ENCODE measurements around the gene MRTFA.

MRTFA gene

GRCh38 chr22:40410731-40411505, 225.6 kb downstream of the MRTFA start:
- Histone ChIP-seq H3K4me1 (ENCODE audit: control insufficient read depth, insufficient read depth, low read length, poor library complexity, severe bottlenecking) (peaks cover 7% of the 10 kb centered on the region), H3K27ac (ENCODE audit: insufficient read depth, low read length, poor library complexity, severe bottlenecking) (no peak overlapping the region), H3K9me3 (ENCODE audit: control insufficient read depth, low read length) (no peaks in the 10 kb centered on the region), H3K4me3 (ENCODE audit: insufficient read depth, low read depth, low read length, poor library complexity, severe bottlenecking) (no peak overlapping the region), H3K36me3 (ENCODE audit: control insufficient read depth, insufficient read depth, low read length) (peaks cover 65% of the 10 kb centered on the region), H3K27me3 (replicated peaks; ENCODE audit: control insufficient read depth, insufficient read depth, low read length, poor library complexity, severe bottlenecking) (no peaks in the 10 kb centered on the region)
- DNase-seq: no peak

DNA sequence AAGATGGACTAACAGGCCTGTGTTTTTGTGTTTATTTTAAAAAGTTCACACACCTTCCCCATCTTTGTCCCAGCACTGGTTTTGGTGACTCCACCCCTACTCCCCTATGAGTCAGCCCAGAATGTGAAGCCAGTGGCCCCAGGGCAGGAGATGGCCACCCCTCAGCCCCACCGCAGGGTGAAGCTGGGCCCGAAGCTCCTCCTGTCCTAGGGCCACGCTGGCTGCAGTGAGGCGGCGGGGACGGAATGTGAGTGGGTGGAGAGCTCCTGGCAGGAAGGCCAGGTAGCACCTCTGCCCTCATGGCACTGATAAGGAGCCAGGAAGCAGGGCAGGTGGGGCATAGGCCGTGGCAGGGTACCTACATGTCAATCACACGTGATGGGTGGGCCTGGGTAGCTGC, 226.2 kb downstream of the MRTFA start:
- no peak for DNase-seq
- Histone ChIP-seq H3K4me3 (ENCODE audit: insufficient read depth, low read depth, low read length, poor library complexity, severe bottlenecking) (no peak overlapping the region), H3K27ac (ENCODE audit: insufficient read depth, low read length, poor library complexity, severe bottlenecking) (no peak overlapping the region), H3K9me3 (ENCODE audit: control insufficient read depth, low read length) (no peaks in the 10 kb centered on the region), H3K27me3 (replicated peaks; ENCODE audit: control insufficient read depth, insufficient read depth, low read length, poor library complexity, severe bottlenecking) (no peaks in the 10 kb centered on the region), H3K4me1 (ENCODE audit: control insufficient read depth, insufficient read depth, low read length, poor library complexity, severe bottlenecking) (peaks cover under 1% of the 10 kb centered on the region), H3K36me3 (ENCODE audit: control insufficient read depth, insufficient read depth, low read length) (peaks cover 72% of the 10 kb centered on the region)

DNA sequence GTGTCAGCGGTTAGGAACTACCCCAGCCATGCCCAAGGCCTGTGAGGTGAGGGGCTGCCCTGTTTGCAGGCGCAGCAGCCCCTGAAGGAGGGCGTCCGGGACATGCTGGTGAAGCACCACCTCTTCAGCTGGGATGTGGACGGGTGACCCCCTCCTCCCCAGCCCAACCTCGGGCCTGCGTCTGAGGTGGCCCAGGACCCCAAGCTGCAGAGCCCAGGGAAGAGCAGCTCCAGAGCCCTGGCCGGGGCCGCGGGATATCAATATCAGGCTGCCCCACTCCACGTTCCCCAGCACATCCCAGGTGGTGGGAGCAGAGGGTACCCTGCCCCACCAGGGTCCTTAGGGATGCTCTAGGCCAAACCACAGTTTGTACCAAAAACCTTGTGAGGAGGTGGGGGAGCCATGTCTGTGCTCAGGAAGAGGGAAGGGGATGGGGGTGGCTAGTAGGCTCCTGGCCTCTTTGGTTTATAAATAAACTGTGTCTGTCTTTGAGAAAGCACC, 226.9 kb downstream of the MRTFA start:
- no peak overlapping the region for H3K27ac ChIP-seq (ENCODE audit: insufficient read depth, low read length, poor library complexity, severe bottlenecking)
- H3K4me1 ChIP-seq (ENCODE audit: control insufficient read depth, insufficient read depth, low read length, poor library complexity, severe bottlenecking): no peaks in the 10 kb centered on the region
- H3K27me3 ChIP-seq (replicated peaks; ENCODE audit: control insufficient read depth, insufficient read depth, low read length, poor library complexity, severe bottlenecking): no peaks in the 10 kb centered on the region
- H3K36me3 ChIP-seq (ENCODE audit: control insufficient read depth, insufficient read depth, low read length): peaks cover 77% of the 10 kb centered on the region
- no peak for DNase-seq
- no peaks in the 10 kb centered on the region for H3K9me3 ChIP-seq (ENCODE audit: control insufficient read depth, low read length)
- no peak overlapping the region for H3K4me3 ChIP-seq (ENCODE audit: insufficient read depth, low read depth, low read length, poor library complexity, severe bottlenecking)

DNA sequence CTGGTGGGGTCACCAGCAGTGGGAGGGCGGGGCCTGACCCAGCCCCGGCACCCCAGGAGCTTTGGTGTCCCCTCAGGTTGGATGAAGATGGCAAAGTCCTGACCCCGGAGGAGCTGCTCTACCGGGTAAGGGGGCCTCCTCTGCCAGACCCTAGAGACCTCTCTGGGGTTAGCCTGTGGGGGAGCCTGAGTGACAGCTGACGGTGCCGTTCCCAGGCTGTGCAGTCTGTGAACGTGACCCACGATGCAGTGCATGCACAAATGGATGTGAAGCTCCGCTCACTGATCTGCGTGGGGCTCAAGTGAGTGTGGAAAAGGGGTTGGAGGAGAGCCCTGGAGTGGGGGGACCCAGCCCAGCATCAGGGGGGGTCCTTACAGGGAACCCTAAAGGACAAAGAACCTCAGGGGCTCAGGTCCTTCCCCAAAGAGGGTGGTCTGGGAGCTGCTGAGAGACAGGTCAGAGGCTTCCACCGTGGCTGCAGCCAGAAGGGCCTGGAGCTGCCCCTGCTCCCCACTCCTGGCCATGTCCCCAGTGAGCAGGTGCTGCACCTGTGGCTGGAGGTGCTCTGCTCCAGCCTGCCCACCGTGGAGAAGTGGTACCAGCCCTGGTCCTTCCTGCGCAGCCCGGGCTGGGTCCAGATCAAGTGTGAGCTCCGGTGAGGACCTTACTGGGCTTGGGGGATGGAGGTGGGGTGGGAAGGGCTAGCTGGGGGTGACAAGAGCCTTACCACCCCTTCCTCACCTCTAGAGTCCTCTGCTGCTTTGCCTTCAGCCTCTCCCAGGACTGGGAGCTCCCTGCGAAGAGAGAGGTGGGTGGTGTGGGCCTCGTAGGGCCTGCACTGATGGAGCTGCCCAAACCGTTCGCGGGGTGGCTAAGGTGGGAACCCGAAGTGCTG, 227.6 kb downstream of the MRTFA start:
- no peaks in the 10 kb centered on the region for H3K4me1 ChIP-seq (ENCODE audit: control insufficient read depth, insufficient read depth, low read length, poor library complexity, severe bottlenecking)
- no peak overlapping the region for H3K27ac ChIP-seq (ENCODE audit: insufficient read depth, low read length, poor library complexity, severe bottlenecking)
- peaks cover 79% of the 10 kb centered on the region for H3K36me3 ChIP-seq (ENCODE audit: control insufficient read depth, insufficient read depth, low read length)
- H3K4me3 ChIP-seq (ENCODE audit: insufficient read depth, low read depth, low read length, poor library complexity, severe bottlenecking): no peak overlapping the region
- H3K27me3 ChIP-seq (replicated peaks; ENCODE audit: control insufficient read depth, insufficient read depth, low read length, poor library complexity, severe bottlenecking): no peaks in the 10 kb centered on the region
- no peak for DNase-seq
- no peaks in the 10 kb centered on the region for H3K9me3 ChIP-seq (ENCODE audit: control insufficient read depth, low read length)

DNA sequence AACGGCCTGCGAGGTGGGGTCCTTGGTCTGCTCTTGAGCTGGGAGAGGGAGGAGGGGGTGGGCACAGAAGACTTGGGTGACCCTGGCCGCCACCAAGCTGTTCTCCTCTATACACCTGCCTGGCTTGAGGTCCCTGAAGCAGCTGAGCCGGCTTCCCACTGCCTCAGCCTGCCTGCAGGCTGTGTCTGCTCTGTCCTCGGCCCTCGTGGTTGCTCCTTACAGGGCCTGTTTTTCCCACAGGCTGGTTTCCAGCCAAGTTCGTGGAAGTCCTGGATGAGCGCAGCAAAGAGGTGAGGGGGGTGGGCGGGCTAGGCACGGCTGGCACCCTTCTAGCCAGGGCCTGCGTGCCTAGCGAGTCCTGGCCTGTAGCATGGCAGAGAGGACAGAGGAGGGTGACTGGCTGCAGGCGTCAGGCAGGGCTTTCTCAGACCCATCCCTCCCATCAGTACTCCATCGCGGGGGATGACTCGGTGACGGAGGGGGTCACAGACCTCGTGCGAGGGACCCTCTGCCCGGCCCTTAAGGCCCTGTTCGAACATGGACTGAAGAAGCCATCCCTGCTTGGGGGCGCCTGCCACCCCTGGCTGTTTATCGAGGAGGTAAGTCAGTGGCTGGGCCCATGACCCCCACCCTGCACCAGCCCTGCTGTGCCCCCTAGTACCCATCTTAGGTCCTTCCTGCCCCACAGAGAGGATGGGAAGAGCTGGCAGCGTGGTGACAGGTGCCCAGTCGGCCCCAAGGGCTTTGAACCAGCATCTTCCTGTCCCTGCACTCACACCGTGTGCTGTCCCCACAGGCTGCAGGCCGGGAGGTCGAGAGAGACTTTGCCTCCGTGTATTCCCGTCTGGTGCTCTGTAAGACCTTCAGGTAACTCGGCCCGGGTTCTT, 228.4 kb downstream of the MRTFA start:
- Histone ChIP-seq H3K27me3 (replicated peaks; ENCODE audit: control insufficient read depth, insufficient read depth, low read length, poor library complexity, severe bottlenecking) (no peaks in the 10 kb centered on the region), H3K36me3 (ENCODE audit: control insufficient read depth, insufficient read depth, low read length) (peaks cover 79% of the 10 kb centered on the region), H3K27ac (ENCODE audit: insufficient read depth, low read length, poor library complexity, severe bottlenecking) (no peak overlapping the region), H3K4me1 (ENCODE audit: control insufficient read depth, insufficient read depth, low read length, poor library complexity, severe bottlenecking) (peaks cover 7% of the 10 kb centered on the region), H3K9me3 (ENCODE audit: control insufficient read depth, low read length) (no peaks in the 10 kb centered on the region), H3K4me3 (ENCODE audit: insufficient read depth, low read depth, low read length, poor library complexity, severe bottlenecking) (no peak overlapping the region)
- no peak for DNase-seq

- H3K9me3 ChIP-seq (ENCODE audit: control insufficient read depth, low read length): no peaks in the 10 kb centered on the region
- peaks cover 15% of the 10 kb centered on the region for H3K4me1 ChIP-seq (ENCODE audit: control insufficient read depth, insufficient read depth, low read length, poor library complexity, severe bottlenecking)
- H3K27me3 ChIP-seq (replicated peaks; ENCODE audit: control insufficient read depth, insufficient read depth, low read length, poor library complexity, severe bottlenecking): no peaks in the 10 kb centered on the region
- DNase-seq: no peak
- no peak overlapping the region for H3K4me3 ChIP-seq (ENCODE audit: insufficient read depth, low read depth, low read length, poor library complexity, severe bottlenecking)
- H3K36me3 ChIP-seq (ENCODE audit: control insufficient read depth, insufficient read depth, low read length): peaks cover 79% of the 10 kb centered on the region
- no peak overlapping the region for H3K27ac ChIP-seq (ENCODE audit: insufficient read depth, low read length, poor library complexity, severe bottlenecking)
Measured at GRCh38 chr22:40407021-40407761, 229.3 kb downstream of the MRTFA start.

DNA sequence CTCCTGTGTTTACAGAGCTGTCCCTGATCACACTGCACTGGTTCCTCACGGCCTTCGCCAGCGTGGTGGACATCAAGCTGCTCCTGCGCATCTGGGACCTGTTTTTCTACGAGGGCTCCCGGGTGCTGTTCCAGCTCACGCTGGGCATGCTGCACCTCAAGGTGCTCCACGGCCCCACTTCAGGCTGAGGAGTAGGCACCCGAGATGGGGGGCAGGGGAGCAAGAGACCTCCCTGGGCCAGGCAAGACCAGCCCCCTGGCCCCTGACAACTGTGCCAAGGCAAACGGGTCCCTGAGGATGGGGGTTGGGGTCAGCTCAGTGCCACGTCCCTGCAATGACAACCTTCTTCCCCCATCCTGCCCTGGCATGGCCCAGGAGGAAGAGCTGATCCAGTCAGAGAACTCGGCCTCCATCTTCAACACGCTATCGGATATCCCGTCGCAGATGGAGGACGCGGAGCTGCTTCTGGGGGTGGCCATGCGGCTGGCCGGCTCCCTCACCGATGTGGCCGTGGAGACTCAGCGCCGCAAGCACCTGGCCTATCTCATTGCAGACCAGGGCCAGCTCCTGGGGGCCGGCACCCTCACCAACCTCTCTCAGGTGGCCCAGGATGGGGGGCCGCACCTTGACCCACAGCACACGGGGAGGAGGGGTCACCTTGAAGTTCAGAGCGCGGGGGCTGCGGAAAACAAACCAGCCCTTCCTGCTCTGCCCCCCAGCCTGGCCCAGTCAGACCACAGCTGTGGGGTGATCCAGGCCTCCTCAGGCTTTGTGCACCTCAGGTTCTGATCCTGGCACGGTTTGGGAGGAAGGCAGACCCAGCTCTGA, 230.2 kb downstream of the MRTFA start:
- Histone ChIP-seq H3K4me1 (ENCODE audit: control insufficient read depth, insufficient read depth, low read length, poor library complexity, severe bottlenecking) (peaks cover 23% of the 10 kb centered on the region), H3K27me3 (replicated peaks; ENCODE audit: control insufficient read depth, insufficient read depth, low read length, poor library complexity, severe bottlenecking) (no peaks in the 10 kb centered on the region), H3K9me3 (ENCODE audit: control insufficient read depth, low read length) (no peaks in the 10 kb centered on the region), H3K27ac (ENCODE audit: insufficient read depth, low read length, poor library complexity, severe bottlenecking) (no peak overlapping the region), H3K36me3 (ENCODE audit: control insufficient read depth, insufficient read depth, low read length) (peaks cover 73% of the 10 kb centered on the region), H3K4me3 (ENCODE audit: insufficient read depth, low read depth, low read length, poor library complexity, severe bottlenecking) (no peak overlapping the region)
- no peak for DNase-seq

GRCh38 chr22:40405178-40406062, 231.1 kb downstream of the MRTFA start:
- no peak overlapping the region for H3K4me3 ChIP-seq (ENCODE audit: insufficient read depth, low read depth, low read length, poor library complexity, severe bottlenecking)
- peaks cover 32% of the 10 kb centered on the region for H3K4me1 ChIP-seq (ENCODE audit: control insufficient read depth, insufficient read depth, low read length, poor library complexity, severe bottlenecking)
- H3K36me3 ChIP-seq (ENCODE audit: control insufficient read depth, insufficient read depth, low read length): peaks cover 64% of the 10 kb centered on the region
- no peaks in the 10 kb centered on the region for H3K9me3 ChIP-seq (ENCODE audit: control insufficient read depth, low read length)
- no peak overlapping the region for H3K27ac ChIP-seq (ENCODE audit: insufficient read depth, low read length, poor library complexity, severe bottlenecking)
- no peak for DNase-seq
- no peaks in the 10 kb centered on the region for H3K27me3 ChIP-seq (replicated peaks; ENCODE audit: control insufficient read depth, insufficient read depth, low read length, poor library complexity, severe bottlenecking)
